Activated CD8-positive, alpha-beta memory T cell treated with anti-CD3 and anti-CD28 coated beads, Interleukin-2, amount 10 ng/mL, durations not matched to agents 7 days and 5 days (primary cell): ENCODE data around the gene RPS5. TPM values are rescaled to one million over a fixed set of nuclear protein-coding genes. Genes with fewer than 3 reads are reported as not detected.

Experiments used
- ATAC-seq: fragments of 150-1000 bp; cut with Tn5 transposase; one replicate; pipeline ENCODE4 v1.10.0; 2021; ENCODE audit warnings: moderate library complexity
- CTCF ChIA-PET: fragments of 350-600 bp; sonication (Branson Sonifier 250); formaldehyde crosslinking; loops from one replicate; lab custom pipeline; 2021; ENCODE audit warnings: antibody characterized with exemption; lab: Charles Lee
- DNase-seq: peaks from one replicate; pipeline ENCODE4 v3.0.0-alpha.2; 2020
- H3K27ac Mint-ChIP-seq: one replicate; pipeline ENCODE4 v1.8.0; 2021; ENCODE audit warnings: mild to moderate bottlenecking, mixed read lengths
- H3K27me3 Mint-ChIP-seq: one replicate; pipeline ENCODE4 v1.8.0; 2021; ENCODE audit warnings: mixed read lengths
- H3K36me3 Mint-ChIP-seq: one replicate; pipeline ENCODE4 v1.8.0; 2021; ENCODE audit warnings: mild to moderate bottlenecking, mixed read lengths
- H3K4me1 Mint-ChIP-seq: one replicate; pipeline ENCODE4 v1.8.0; 2021; ENCODE audit warnings: mixed read lengths
- H3K4me3 Mint-ChIP-seq: one replicate; pipeline ENCODE4 v1.8.0; 2021; ENCODE audit warnings: mild to moderate bottlenecking, moderate library complexity, mixed read lengths
- H3K9me3 Mint-ChIP-seq: one replicate; pipeline ENCODE4 v1.8.0; 2022; ENCODE audit warnings: low read depth, mixed read lengths
- total RNA-seq, 2 experiments: library from RNA; stranded (reverse); gene quantifications; one replicate each; pipeline ENCODE4 v1.2.3, GENCODE V29; 2021

RPS5 gene
- total RNA-seq, 2 experiments from 2014 or later: 914 to 1,022 TPM

DNA sequence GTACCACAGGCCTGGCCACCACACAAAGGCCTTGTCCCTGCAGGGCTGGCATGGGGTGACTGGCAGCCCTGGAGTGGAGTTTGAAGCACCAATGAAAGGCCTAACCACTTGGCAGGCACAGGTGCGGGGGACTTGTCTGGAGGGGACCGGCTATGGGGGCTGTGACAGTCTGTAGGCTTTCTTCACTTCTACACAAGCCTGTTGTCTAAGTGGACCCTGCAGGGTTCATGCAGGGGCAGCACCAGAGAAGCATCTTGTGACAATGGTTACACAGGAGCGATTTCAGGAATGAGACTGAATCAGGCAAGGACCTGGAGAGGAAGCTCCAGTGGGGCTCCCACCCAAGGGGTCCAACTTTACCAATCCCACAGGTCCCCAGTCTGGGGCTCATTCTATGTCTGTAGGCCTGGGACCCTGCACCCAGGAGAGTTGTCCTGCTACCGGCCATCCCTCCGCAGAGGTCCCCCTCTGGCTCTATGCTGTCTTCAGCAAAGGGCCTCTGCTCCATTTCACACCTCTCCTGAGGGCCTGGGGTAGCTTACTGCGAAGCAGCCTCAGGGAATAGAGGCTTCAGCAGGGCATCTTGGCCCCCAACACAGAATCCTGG lies 4.0 kb upstream of the RPS5 start:
- ATAC-seq: no peak
- DNase-seq: no peak
- no peaks in the 10 kb centered on the region for H3K9me3 Mint-ChIP-seq
- no peaks in the 10 kb centered on the region for H3K27me3 Mint-ChIP-seq
- peaks cover 42% of the 10 kb centered on the region for H3K4me1 Mint-ChIP-seq
- no peak overlapping the region for H3K27ac Mint-ChIP-seq
- CTCF ChIA-PET: no interaction called here
- H3K36me3 Mint-ChIP-seq: peaks cover 3% of the 10 kb centered on the region
- no peak overlapping the region for H3K4me3 Mint-ChIP-seq

DNA sequence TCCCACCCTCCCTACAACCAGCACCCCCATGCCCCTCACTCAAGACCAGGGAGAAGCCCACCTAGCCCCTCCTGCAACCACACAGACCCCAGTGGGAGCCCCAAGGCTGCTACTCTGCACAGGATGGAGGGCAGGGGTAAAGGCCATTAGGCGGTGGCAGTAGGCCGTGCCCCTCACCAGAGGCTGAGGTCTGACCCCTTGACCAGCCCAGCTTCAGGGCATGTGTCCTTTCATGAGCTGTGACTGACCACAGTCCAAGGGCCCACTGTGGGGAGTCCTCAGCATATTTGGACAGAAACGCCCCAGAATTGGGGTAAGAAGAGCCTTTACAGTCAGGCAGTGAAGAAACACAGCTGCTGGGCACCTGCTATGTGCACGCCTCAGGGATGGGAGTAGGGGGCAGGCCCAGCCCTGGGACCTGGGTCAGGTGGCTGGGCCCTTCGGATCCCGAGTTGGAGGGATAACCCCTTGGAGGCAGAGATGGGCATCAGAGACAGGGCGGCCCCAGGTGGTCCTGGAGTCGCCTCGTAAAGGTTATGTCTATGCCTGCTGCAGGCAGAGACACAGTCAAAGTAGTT lies 1.7 kb upstream of the RPS5 start:
- H3K4me1 Mint-ChIP-seq: peaks cover 38% of the 10 kb centered on the region
- CTCF ChIA-PET: no interaction called here
- no peaks in the 10 kb centered on the region for H3K27me3 Mint-ChIP-seq
- H3K27ac Mint-ChIP-seq: peak overlapping the region; percentile 96
- H3K9me3 Mint-ChIP-seq: no peaks in the 10 kb centered on the region
- H3K36me3 Mint-ChIP-seq: peaks cover 17% of the 10 kb centered on the region
- ATAC-seq (no peak), DNase-seq (no peak)
- H3K4me3 Mint-ChIP-seq: peak overlapping the region; percentile 98

DNA sequence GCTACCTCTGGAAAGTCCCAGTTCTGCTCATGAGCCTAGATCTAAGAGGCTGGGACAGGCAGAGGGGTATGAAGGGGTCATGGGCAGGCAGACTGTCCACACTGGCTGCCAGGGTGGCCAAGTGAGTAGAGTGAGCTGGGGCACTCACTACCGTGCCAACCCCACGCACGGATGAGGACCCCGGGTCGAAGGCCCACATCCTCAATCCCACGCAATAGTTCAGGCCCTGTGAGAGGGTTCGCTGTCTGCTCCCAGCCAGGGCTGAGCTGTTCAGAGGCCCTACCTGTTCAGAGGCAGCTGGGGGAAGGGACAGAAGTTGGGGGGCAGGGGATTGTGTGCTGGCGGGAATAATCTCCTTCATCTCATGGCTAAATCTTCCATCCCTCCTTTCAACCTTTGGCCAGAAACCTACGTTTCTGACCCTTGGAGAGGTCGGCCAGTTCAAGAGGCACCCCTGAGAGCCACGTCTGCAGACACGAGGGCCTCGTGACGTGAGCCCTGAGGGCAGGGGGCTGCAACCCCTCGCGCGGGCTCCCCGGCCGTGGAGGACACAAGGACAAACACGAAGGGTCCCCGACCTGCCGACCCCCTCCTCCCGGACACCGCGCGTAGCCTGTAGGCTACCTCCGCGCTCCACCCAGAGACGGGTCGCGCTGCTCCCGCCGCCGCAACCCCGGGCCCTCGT lies 1.0 kb upstream of the RPS5 start:
- H3K9me3 Mint-ChIP-seq: no peaks in the 10 kb centered on the region
- H3K27me3 Mint-ChIP-seq: no peaks in the 10 kb centered on the region
- CTCF ChIA-PET: no interaction called here
- H3K4me1 Mint-ChIP-seq: peaks cover 45% of the 10 kb centered on the region
- DNase-seq: no peak
- no peak for ATAC-seq
- peak overlapping the region; percentile 98 for H3K4me3 Mint-ChIP-seq
- peak overlapping the region; percentile 96 for H3K27ac Mint-ChIP-seq
- H3K36me3 Mint-ChIP-seq: peaks cover 23% of the 10 kb centered on the region

- DNase-seq (no peak), ATAC-seq (peak; percentile 4)
- peaks cover 45% of the 10 kb centered on the region for H3K4me1 Mint-ChIP-seq
- CTCF ChIA-PET: interaction anchor here (1.1 to 1.5 kb wide), 3 partner anchors 12 to 132 kb away, joined by 3 to 6 read pairs (median 5); partner anchors contain the start of genes ZBTB45 and ZNF584
- H3K27ac Mint-ChIP-seq: peak overlapping the region; percentile 96
- peak overlapping the region; percentile 98 for H3K4me3 Mint-ChIP-seq
- H3K9me3 Mint-ChIP-seq: no peaks in the 10 kb centered on the region
- H3K36me3 Mint-ChIP-seq: peaks cover 28% of the 10 kb centered on the region
- H3K27me3 Mint-ChIP-seq: no peaks in the 10 kb centered on the region
These were observed 487 bp downstream of the RPS5 start for GRCh38 chr19:58387338-58388174.

GRCh38 chr19:58388175-58388526 lies 1.1 kb downstream of the RPS5 start:
- Mint-ChIP-seq H3K4me3 (peak overlapping the region; percentile 98), H3K36me3 (peaks cover 34% of the 10 kb centered on the region), H3K27me3 (no peaks in the 10 kb centered on the region), H3K27ac (peak overlapping the region; percentile 96), H3K4me1 (peaks cover 50% of the 10 kb centered on the region), H3K9me3 (no peaks in the 10 kb centered on the region)
- ATAC-seq: no peak
- DNase-seq: no peak
- CTCF ChIA-PET: interaction anchor here (1.2 to 1.5 kb wide), 2 partner anchors 20 to 131 kb away, joined by 3 to 6 read pairs; partner anchors contain the start of genes ZBTB45 and ZNF584

GRCh38 chr19:58392945-58393724 lies 6.1 kb downstream of the RPS5 start:
- peaks cover 8% of the 10 kb centered on the region for H3K27me3 Mint-ChIP-seq
- ATAC-seq (no peak), DNase-seq (no peak)
- H3K4me3 Mint-ChIP-seq: no peak overlapping the region
- H3K36me3 Mint-ChIP-seq: peaks cover 52% of the 10 kb centered on the region
- H3K4me1 Mint-ChIP-seq: peaks cover 41% of the 10 kb centered on the region
- H3K27ac Mint-ChIP-seq: no peak overlapping the region
- no peaks in the 10 kb centered on the region for H3K9me3 Mint-ChIP-seq
- CTCF ChIA-PET: no interaction called here

- no peaks in the 10 kb centered on the region for H3K9me3 Mint-ChIP-seq
These were observed 6.6 kb downstream of the RPS5 start for GRCh38 chr19:58393725-58394033.

GRCh38 chr19:58394821-58395219 lies 7.8 kb downstream of the RPS5 start:
- CTCF ChIA-PET: no interaction called here
- no peak for ATAC-seq
- Mint-ChIP-seq H3K36me3 (peaks cover 41% of the 10 kb centered on the region), H3K4me3 (no peak overlapping the region), H3K9me3 (no peaks in the 10 kb centered on the region), H3K27ac (no peak overlapping the region), H3K4me1 (peaks cover 32% of the 10 kb centered on the region), H3K27me3 (peaks cover 8% of the 10 kb centered on the region)
- no peak for DNase-seq

More at GRCh38 chr19:58393725-58394033, 6.6 kb downstream of the RPS5 start:
- DNase-seq: no peak
- peaks cover 37% of the 10 kb centered on the region for H3K4me1 Mint-ChIP-seq
- H3K36me3 Mint-ChIP-seq: peaks cover 48% of the 10 kb centered on the region
- H3K4me3 Mint-ChIP-seq: no peak overlapping the region
- CTCF ChIA-PET: no interaction called here
- no peak for ATAC-seq
- H3K27me3 Mint-ChIP-seq: peaks cover 8% of the 10 kb centered on the region
- H3K27ac Mint-ChIP-seq: no peak overlapping the region

DNA sequence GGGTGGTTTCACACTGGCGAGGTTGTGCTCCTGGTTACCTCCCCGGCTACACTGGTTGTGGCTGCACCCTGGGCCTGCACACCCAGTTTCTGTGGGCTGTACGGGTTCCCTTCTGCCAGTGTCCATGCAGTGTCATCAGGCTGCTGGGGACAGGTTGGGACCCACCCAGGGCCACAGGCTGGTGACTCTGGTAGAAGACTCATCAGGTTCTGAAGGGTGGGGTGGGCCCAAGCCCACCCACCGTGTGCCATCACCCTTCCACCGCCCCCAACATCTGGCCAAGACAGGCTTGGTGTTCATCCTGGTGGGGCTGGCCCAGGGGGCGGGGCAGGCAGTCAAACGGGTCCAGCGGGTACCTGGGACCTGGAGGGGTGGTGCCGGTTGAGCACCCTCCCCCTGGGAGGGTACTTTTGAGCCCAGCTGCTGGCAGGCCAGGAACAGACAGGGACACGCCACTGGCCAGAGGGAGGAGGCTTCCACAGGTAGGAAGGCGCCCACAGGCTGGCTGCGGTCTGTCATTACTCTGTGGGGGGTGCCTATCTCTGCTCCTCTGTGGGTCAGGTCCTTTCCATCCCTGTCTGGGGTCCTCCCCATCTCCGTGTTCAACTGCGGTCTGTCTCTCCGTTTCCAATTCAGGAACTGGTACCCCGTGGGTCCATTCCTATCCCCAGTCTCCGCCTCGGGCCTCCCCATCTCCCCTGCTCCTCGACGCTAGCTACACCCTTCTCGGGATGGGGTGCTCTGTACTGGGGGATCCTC lies 8.3 kb downstream of the RPS5 start, which contains the start of gene RNF225:
Gene RNF225, plus strand, starts transcription at position 437 of the 759 bp plus-strand sequence. CDS start 434 bp downstream, outside the sequence.
- peaks cover 8% of the 10 kb centered on the region for H3K27me3 Mint-ChIP-seq
- H3K4me3 Mint-ChIP-seq: no peak within 1 kb of the TSS
- no peaks in the 10 kb centered on the region for H3K9me3 Mint-ChIP-seq
- DNase-seq: no peak
- CTCF ChIA-PET: no interaction called here
- H3K36me3 Mint-ChIP-seq: peaks cover 39% of the 10 kb centered on the region
- peaks cover 33% of the 10 kb centered on the region for H3K4me1 Mint-ChIP-seq
- ATAC-seq: peak; percentile 8
- H3K27ac Mint-ChIP-seq: no peak within 1 kb of the TSS

DNA sequence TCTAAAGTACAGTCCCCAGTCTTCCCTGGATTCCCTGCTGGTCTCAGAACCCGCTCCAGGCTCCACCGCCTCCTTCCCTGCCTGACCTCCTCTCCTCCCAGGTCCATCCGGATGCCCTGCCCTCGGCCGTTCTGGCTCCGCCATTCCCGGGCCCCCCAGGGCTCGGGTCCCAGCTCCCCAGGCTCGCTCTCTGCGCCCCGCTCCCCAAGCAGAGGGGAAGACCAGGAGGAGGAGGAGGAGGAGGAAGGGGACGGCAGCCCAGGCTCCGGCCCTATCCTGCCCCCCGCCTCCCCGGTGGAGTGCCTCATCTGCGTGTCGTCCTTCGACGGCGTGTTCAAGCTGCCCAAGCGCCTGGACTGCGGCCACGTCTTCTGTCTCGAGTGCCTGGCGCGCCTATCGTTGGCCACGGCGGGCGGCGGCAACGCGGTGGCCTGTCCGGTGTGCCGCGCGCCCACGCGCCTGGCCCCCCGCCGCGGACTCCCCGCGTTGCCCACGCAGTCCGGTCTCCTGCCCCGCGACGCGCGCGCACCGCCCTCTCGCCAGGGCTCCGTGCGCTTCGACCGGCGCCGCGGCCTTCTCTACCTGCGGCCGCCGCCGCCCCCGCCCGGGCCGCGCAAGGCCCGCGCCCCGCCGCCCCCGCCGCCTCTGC lies 9.0 kb downstream of the RPS5 start:
- H3K4me1 Mint-ChIP-seq: peaks cover 33% of the 10 kb centered on the region
- no peak overlapping the region for H3K27ac Mint-ChIP-seq
- H3K9me3 Mint-ChIP-seq: no peaks in the 10 kb centered on the region
- CTCF ChIA-PET: no interaction called here
- H3K36me3 Mint-ChIP-seq: peaks cover 33% of the 10 kb centered on the region
- H3K4me3 Mint-ChIP-seq: no peak overlapping the region
- ATAC-seq (no peak), DNase-seq (no peak)
- H3K27me3 Mint-ChIP-seq: peaks cover 8% of the 10 kb centered on the region

DNA sequence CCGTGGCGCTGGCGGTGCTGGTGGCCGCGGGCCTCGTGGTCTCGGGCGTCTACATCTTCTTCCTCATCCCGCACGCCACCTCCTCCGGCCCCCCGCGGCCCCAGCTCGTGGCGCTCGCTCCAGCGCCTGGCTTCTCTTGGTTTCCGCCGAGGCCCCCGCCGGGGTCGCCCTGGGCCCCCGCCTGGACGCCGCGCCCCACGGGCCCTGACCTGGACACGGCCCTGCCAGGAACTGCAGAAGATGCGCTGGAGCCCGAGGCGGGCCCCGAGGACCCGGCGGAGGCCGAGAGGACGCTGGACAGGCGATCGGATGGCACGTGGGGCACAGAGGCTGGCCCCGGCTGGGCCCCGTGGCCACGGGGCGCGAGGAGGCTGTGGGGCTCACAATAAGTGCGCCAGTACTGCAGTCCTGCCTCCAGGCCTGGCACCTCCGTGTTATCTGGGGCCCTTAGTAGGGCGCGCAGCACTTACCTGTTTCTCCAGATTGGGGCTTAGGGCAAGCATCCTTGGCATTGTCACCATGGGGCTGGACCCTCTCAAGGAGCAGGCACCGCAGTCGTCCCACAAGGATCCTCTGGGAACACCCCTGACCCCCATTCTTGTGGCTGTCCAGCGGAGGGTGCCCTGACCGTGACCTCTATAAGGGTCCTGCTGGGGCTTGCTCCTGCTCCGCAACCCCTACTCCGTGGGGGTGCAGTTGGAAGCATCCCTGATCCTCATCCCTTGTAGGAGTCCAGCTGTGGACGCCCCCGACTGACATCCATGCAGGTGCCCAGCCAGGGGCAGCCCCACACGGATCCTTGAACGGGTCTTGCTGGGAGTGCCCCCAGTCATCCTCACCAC lies 9.8 kb downstream of the RPS5 start:
- peaks cover 30% of the 10 kb centered on the region for H3K36me3 Mint-ChIP-seq
- ATAC-seq (no peak), DNase-seq (no peak)
- CTCF ChIA-PET: no interaction called here
- no peaks in the 10 kb centered on the region for H3K9me3 Mint-ChIP-seq
- no peak overlapping the region for H3K27ac Mint-ChIP-seq
- H3K27me3 Mint-ChIP-seq: peaks cover 8% of the 10 kb centered on the region
- H3K4me1 Mint-ChIP-seq: peaks cover 31% of the 10 kb centered on the region
- H3K4me3 Mint-ChIP-seq: no peak overlapping the region
